NCI-H2029 (cell line): ENCODE results near the gene GAS2L2.

Source experiments
- DNase-seq: peaks from one replicate; lab custom pipeline; 2025; lab: John Stamatoyannopoulos, UW

The GAS2L2 gene

GRCh38 chr17:35752945-35753764, at the start of gene GAS2L2:
GAS2L2 (minus strand) TSS chr17:35753239; CDS start chr17:35752850, 389 bp downstream.
- DNase-seq: no peak

DNA sequence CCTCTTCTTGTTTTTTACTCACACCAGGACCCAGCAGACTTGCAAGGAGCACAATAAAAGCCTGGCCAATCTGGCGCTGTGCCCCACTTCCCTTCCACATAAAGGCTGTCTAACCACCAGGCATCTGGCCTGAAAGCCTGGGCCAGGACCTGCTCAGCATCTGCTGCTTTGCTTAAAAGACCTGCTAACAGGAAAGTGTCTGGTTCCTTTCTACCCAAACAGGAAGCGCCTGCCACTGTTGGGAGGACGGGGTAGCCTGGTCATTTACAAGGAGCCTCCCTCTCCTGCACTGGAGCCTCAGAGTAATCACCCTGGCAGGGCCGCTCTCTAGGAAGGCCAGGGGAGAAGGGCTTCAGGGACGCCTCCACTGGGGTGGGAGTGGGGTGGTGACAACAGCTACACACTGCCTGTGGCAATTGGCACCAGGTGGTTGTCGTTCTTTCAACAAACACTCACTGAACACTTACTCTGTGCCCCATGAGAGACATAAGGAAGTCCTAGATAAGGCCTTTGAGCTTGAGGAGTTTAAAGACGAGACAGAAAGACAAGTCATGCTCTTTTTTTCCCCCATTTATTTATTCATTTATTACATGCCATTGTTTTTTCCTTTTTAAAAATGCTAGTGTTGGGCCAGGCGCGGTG, 48.7 kb upstream of the GAS2L2 start:
- DNase-seq: peak; percentile 73

GRCh38 chr17:35799942-35800341, 46.9 kb upstream of the GAS2L2 start:
- DNase-seq: peak; percentile 68

DNA sequence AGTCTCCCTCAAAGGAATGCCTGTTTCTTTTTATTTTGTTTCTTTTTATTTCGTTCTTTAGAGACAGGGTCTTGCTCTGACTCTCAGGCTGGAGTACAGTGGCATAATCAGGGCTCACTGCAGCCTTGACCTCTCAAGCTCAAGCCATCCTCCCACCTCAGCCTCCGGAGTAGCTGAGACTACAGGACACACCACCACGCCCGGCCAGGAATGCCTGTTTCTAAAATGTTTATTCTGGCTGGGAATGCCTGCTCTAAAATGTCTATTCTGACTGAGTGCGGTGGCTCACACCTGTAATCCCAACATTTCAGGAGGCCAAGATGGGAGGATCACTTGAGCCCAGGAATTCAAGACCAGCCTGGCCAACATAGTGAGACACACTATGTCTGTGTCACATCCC, 44.9 kb upstream of the GAS2L2 start:
- no peak for DNase-seq

- DNase-seq: no peak
Measured at GRCh38 chr17:35797370-35797769, 44.3 kb upstream of the GAS2L2 start.

DNA sequence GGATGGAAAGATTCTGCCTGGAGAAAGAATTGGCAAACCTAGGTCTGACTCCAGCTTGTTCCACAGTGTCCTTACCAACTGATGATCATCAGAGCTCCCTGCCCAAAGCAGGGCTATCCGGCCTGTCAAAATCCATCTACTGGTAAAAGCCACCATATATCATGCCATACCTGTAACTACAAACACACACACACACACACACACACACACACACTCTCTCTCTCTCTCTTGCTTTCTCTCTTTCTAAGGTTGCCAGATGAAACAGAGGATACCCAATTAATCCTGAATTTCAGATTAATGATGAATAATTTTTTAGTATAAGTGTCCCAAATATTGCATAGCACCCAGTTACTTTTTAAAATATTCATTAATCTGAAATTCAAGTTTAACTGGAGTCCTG, 43.9 kb upstream of the GAS2L2 start:
- no peak for DNase-seq

GRCh38 chr17:35795871-35796265, 42.8 kb upstream of the GAS2L2 start:
- no peak for DNase-seq

DNA sequence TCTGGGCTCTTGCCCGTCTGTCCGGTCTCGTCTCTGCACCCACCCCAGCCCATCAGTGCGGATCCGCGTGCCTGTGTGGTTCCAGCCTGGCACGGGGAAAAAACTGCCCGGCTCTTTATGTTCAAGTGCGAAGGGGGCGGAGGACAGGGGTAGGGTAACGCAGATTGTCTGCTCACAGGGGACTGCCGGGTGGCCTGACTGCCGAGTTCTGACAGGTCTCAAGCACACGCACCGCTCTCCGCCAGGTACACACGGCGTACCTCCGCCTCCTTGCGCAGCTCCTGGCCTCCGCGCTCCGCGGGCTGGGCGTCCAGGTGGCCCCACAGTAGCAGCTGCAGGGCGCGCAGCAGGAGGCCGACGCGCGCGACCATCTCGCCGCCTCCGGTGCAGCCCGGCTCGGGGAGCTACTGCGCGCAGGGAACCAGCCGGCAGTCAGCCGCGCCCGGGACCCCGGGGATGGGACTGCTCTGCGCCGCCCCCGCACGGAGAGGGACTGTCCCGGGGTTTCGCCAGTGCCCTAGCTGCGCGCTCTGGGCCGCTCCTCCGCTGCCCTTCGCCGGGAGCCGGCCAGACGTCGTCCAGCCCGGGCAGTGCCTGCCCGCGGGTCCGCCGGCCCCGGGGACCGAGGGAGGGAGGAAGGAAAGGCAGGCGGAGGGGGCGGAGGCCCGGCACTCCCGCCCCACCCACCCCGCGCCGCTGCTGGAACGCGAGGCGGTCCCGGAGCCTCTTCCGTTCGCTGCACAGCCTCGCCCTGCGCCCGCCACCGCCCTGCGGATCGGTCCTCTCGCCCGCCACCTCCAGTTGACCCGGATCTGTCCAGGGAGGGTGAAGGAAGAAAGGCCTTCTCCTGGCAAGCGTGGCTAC, 42.2 kb upstream of the GAS2L2 start, which contains the start of gene MMP28:
TSS of gene MMP28 (minus strand) at position 635 of the 864 bp plus-strand sequence. CDS start at position 371, 264 bp downstream.
- DNase-seq: no peak

DNA sequence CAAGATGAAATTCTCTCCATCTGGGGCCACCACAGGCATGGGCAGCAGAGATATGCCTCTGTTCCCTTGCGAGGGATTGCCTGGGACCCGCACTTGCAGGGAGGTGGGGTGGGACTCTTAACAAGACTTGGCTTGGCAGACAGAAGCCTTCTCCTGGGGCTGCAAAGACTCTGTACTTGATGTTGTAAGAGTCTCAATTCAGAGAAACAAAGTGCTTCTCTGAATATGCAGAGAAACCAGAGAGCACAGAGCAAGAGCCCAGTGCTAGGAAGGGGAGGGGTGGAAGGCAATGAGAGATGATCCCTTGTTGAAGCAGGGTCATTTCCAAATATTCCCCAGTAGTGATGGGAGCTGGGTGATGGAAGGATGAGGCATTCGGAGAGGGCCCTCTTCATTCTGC, 40.2 kb upstream of the GAS2L2 start:
- no peak for DNase-seq

DNA sequence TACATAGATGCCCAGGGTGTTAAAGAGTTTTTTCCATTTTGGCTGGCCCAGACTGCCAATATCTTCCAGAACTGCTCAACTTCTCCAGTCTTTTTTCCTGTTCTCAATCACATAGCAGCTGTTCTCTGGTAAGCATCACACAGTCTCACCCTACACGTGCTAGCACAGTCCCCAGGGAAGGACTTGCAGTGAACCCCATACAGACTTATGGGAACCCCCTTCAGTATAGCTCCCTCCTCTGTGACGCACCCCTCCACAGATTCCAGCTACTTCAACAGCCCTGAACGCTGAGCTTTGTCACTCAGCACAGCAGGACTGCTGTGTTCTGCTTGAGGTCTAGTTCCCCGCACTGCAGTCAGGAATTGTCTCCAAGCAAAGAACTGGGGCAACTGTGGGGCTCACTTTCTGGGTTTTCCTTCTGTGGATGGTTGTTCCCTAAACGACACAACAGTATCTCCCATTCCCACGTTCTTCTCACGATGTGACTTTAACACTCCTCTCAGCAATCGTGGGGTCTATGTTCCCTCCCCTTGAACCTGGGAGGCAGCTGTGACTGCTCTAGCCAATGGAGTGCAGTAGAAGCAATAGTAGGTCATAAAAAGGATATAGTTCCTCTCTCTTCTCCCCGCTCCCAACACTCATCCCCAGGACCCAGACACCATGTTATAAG, 38.8 kb upstream of the GAS2L2 start:
- DNase-seq: no peak

DNA sequence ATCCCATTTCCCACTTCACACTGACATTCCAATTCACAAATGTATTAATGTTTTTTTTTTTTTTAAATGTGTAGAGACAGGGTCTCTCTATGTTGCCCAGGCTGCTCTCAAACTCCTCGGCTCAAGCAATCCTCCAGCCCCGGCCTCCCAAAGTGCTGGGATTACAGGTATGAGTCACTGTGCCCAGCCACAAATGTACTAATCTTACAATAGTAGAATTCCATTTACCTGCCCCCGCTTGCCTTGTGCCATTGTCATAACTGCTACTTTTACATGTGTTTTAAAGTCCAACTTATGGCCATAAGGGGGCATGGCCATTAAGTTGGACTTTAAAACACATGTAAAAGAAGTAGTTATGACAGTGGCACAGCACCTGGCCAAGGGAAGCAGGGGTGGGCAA, 37.8 kb upstream of the GAS2L2 start:
- no peak for DNase-seq

GRCh38 chr17:35788477-35789368, 35.7 kb upstream of the GAS2L2 start:
- DNase-seq: no peak

DNA sequence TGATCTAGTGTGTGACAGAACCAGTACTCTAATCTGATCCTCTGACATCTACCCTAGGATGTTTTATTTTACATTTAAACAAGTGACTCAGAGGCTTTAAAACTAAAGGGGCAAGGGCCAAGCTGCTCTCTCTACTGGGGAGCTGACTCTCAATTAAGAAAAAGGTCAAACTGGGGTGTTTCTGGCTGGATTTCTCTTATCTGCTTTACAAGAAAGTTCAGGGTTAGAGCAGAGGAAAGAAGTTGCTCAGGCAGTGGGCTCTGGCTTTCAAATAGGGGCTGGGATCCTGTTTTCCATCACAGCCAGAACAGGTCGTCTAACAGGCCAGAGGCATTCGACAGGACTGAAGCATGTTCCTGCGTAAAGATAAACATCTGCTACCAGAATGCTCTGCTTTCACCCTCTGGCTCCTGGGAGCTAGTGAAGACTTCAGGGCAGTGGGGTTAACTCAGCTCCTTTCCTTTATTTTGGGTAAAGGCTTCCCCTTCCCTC, 33.9 kb upstream of the GAS2L2 start:
- no peak for DNase-seq

GRCh38 chr17:35784895-35785294, 31.9 kb upstream of the GAS2L2 start:
- no peak for DNase-seq

DNA sequence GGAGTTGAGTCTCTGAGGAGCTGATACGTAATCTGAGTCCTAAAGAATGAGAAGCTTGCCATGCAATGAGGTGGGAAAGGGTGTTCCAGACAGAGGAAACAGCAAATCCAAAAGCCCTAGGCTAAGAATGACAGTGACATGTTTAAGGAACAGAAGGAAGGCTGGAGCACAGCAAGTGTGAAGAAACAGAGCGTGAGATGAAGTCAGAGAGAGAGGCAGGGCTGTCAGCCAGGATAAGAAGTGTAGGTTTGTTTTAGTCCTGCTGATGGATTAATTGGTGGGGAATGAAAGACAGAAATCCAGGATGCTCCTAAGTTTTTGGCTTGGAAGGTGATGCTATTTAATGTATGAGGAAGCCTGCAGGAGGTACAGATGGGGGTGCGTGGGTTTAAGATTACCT, 27.9 kb upstream of the GAS2L2 start:
- no peak for DNase-seq

GRCh38 chr17:35778641-35779196, 25.7 kb upstream of the GAS2L2 start:
- DNase-seq: no peak

DNA sequence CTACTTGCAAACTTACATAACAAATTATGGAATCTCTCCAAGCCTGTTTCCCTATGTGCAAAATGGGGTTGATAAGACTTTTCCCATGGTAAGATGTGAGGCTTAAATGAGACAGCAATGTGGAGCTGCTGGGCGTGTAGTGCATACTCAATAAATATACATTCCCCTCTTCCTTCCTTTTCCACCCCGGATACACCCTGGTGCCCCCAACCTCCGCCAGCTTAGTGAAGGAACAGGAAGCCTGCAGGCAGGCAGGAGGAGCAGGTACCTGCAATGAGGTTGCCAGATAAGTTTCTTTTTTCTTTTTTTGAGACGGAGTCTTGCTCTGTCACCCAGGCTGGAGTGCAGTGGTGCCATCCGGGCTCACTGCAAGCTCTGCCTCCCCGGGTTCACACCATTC, 22.5 kb upstream of the GAS2L2 start:
- no peak for DNase-seq

GRCh38 chr17:35775039-35775438, 22.0 kb upstream of the GAS2L2 start:
- DNase-seq: no peak

DNA sequence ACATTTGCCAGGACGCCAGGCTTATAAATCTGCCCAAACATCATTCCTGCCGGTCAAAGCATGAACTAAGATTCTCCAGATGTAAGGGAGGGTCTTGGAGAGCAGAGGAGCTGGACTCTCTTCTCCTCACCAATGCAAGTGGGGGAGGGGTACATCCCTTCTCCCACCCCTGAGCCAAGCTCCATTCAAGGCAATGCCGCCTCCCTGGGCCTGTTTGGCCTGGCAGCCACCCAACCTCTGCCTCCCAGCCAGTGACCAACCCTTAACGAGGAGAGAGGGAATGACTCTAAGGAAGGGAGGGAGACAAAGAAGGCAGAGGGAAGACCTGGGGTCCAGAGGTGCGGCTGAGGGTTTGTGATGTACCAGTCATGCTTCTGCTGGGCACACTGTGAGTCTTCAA, 21.5 kb upstream of the GAS2L2 start:
- peak; percentile 27 for DNase-seq

DNA sequence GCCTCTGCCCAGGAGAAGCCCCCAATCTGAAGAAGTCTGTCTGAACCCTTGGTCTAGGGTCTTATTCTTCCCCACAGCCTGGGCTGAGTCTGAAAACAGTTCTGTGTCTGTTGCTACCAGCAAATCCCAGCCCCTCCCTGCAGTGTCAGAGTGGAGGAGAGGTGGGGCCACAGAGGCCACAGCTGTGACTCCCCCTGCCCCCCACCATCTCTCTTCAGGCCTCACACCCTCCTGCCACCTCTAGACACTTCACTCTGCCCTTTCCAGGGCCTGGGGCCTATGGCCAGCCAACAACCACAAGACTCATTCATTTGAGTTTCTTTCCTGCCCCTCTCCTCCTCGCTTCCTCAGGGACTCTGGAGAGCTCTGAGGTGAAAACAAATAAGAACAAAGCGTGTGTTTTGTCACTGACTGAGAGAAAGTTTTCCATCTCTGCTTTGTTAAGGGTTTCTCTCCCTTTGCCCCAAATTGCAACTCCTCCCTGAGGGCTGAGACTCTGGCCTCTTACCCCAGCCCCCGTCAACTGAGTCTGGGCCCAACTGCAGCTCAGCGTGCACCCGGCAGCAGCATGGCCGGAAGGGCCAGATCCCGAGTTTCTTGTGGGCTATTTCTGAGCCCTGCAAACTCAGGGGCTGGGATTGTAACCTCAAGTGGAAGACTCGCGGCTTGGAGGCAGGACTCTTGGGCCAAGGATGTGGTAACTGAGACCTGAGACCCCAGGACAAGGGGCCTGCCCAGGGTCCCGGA, 20.8 kb upstream of the GAS2L2 start:
- DNase-seq: no peak
